HG03442 (cell line): Measurements from ENCODE around the gene TBC1D22A.
"Not testable (repeated sequence)": the region's sequence is repeated elsewhere in the genome, so short reads cannot be mapped to it uniquely, and the experiment has no call there.

Source experiments
- ATAC-seq: cut with Tn5 transposase; IDR thresholded peaks from one replicate; pipeline ENCODE4 v1.9.1; 2021; ENCODE audit warnings: mild to moderate bottlenecking, moderate library complexity; ENCODE audit not compliant: unreplicated experiment

TBC1D22A gene

GRCh38 chr22:47156352-47157092, 394.1 kb downstream of the TBC1D22A start:
- no peak for ATAC-seq

GRCh38 chr22:47157093-47157420, 394.6 kb downstream of the TBC1D22A start:
- ATAC-seq = no peak

- no peak for ATAC-seq
Measured at GRCh38 chr22:47157486-47158270, 395.2 kb downstream of the TBC1D22A start.

GRCh38 chr22:47158457-47158856, 396.0 kb downstream of the TBC1D22A start:
- ATAC-seq = no peak

- no peak for ATAC-seq
Measured at GRCh38 chr22:47159592-47159991, 397.1 kb downstream of the TBC1D22A start.

- ATAC-seq = no peak
Measured at GRCh38 chr22:47160141-47160541, 397.7 kb downstream of the TBC1D22A start.

- ATAC-seq = no peak
Measured at GRCh38 chr22:47160781-47161520, 398.5 kb downstream of the TBC1D22A start.

GRCh38 chr22:47161631-47162030, 399.2 kb downstream of the TBC1D22A start:
- ATAC-seq = no peak

GRCh38 chr22:47162865-47163264, 400.4 kb downstream of the TBC1D22A start:
- ATAC-seq = no peak

GRCh38 chr22:47163481-47163855, 401.0 kb downstream of the TBC1D22A start:
- no peak for ATAC-seq

- ATAC-seq = no peak
Measured at GRCh38 chr22:47163856-47164513, 401.5 kb downstream of the TBC1D22A start.

GRCh38 chr22:47164514-47165337, 402.3 kb downstream of the TBC1D22A start:
- no peak for ATAC-seq

- no peak for ATAC-seq
Measured at GRCh38 chr22:47165338-47166032, 403.0 kb downstream of the TBC1D22A start.

- no peak for ATAC-seq
Measured at GRCh38 chr22:47166033-47166404, 403.6 kb downstream of the TBC1D22A start.

GRCh38 chr22:47166446-47167016, 404.1 kb downstream of the TBC1D22A start:
- no peak for ATAC-seq

- no peak for ATAC-seq
Measured at GRCh38 chr22:47167056-47167455, 404.6 kb downstream of the TBC1D22A start.

GRCh38 chr22:47167921-47168320, 405.5 kb downstream of the TBC1D22A start:
- not testable (repeated sequence) for ATAC-seq

GRCh38 chr22:47168441-47168840, 406.0 kb downstream of the TBC1D22A start:
- ATAC-seq = no peak
